Activated T-cell treated with anti-CD3 and anti-CD28 coated beads for 48 hours (primary cell): ENCODE measurements around the gene KSR2.
"Not testable (repeated sequence)": the region's sequence is repeated elsewhere in the genome, so short reads cannot be mapped to it uniquely, and the experiment has no call there.

Source experiments
- DNase-seq: peaks from one replicate; pipeline ENCODE4 v3.0.0-alpha.2; 2020; ENCODE audit warnings: low read depth

The KSR2 gene

DNA sequence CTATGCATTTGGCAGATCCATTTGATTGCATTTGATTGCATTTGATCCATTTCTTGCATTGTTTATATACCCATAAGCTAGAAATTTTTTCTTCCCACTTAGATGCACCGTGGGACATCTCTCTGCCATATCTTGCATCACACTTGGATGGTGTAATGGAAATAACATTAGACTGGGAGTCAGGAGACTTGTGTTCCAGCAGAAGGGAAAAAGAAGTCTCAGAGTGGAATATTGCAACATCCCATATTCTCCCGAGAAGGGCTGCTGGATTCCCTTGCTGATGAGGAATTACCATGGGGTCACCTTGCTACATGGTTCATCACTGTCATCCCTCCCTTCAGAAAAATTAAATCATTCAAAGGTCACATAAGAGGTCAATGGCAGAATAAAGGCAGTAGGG is 78.1 kb downstream of the KSR2 start:
- DNase-seq = no peak

DNA sequence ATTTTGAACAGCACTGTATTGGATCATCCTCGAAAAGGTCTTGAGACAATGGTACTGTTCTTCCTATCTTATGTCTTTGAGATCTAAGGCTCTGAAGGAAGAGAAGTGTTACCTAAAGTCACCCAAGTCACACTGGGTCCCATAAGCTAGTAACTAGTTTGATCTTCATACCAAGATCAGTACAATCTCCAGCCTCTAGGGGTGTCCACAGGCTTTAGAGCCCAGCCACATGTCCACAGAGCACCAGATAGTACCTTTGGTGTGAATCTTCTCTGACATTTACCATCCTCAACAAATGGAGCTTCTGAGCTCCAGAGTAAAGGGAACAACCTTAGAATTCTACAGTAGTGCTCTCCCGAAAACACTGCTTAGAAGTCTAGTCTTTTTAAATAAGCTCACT is 78.7 kb downstream of the KSR2 start:
- DNase-seq = no peak

DNA sequence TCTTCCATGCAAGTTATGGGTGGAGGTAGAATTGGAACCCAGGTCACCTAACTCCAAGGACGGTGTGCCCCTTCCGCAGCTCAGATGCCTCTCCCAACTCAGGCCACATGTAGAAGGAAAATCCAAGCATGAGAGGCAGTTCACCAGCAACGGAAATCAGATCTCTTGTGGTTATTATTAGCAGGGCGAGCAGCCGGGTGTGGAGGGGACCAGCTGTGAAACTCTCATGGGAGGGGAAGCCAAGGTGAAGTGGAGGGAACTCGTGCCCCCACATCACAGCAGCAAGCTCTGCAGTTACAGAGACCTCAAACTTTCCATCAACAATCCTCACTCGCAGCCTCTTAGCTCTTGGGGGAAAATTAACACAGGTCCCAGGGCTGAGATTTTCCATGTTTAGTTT is 79.7 kb downstream of the KSR2 start:
- no peak for DNase-seq

DNA sequence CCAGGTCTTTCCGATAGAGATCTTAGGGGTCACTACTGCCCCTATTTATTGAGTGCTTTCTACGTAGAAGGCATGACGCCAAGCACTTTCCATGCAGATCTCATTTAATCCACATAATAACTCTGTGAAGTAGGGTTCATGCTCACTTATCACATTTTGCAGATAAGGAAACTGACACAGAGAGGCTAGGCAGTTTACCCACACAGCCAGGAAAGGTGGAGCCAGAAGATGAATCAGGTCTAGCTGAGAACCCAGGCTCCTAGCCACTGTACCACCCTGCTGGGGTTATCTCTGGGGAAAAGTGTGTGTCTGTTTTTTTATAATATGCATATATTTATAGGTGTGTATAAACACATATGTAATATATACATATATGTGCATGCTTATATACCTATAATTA is 83.6 kb downstream of the KSR2 start:
- DNase-seq = no peak

DNA sequence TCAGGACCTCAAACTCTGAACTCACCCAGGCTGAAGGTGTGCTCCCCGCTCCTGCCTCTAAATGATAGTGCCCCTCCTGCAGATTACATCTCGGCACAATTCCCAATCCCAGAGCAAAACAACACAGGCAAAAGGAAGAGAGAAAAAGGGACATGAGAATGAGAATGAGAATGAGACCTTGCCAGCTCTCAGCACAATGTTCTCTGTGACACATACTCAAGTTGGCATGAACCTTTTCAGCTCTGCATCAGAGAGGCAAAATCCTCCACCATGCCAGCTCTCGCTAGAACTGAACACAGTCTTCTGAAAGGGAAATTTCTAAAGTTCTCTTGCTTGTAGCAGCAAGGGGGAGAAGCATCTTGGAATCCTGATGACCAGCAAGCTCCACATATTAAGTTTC is 84.6 kb downstream of the KSR2 start:
- DNase-seq = no peak

DNA sequence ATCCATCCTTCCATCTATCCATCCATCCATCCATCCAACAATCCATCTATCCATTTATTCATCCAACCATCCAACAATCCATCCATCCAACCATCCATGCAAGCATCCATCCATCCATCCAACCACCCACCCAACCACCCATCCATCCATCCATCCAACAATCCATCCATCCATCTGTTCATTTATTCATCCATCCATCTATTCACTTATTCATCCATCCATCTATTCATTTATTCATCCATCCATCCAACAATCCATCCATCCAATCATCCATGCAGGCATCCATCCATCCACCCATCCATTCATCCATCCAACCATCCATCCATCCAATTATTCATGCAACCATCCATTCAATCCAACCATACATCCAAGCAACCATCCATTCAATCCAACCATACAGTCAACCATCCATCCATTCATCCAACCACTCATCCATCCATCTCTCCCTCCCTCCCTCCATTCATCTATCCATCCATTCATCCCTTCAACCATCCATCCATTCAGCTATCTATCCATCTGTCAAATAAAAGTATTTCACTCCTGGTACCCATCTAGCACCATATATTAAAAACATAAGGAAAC is 86.1 kb downstream of the KSR2 start:
- DNase-seq = no peak

DNA sequence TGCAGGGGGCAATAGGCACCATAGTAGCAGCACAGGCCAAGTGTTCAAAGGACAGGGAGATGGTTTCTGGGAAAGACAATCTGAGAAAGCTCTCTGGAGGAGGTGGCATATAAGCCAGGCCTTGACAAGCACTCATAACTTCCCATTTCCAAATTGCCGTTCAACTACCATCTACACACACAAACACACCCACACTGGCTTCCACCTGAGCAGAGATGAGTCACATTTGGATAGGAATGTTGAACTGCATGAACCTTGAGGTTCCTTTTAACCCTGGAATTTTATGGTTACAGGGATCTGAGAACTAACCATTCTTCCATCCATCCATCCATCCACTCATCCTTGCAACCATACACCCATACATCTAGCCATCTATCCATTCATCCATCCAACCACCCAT is 86.6 kb downstream of the KSR2 start:
- DNase-seq = no peak

DNA sequence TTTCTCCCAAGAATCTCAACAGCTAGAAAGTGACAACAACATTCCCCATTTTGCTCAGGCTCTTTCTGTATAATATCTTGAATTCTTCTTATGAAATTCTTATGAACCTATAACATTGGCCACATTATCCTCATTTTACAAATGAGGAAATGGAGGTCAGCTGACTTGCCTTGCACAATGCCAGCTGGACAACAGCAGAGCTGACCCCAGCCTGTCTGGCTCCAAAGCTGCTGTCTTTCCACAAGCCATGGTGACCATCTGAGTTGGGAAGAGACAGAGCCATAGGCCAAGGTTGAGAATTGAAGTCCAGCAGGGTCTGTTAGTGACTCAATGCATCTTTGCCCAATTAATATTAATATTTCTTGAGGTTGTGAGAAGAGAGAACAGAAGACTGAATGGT is 87.3 kb downstream of the KSR2 start:
- DNase-seq = no peak

DNA sequence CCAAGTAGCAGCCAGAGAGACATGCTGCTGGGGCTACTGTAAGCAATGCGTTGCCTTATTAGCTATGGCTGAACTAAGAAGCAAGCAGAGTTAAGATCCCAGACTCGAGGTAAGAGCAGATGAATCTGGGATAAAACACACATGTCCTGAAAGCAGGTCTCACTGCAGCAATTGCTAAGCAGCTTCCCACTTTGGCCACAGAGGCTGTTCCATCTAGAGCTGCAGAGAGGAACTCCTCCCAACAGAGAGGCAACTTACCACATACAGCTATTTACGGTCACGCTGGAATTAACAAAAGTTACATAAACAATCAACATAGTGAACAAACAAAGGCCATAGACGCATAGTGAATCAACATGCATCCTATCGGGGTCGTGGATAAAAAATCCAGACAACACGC is 90.2 kb downstream of the KSR2 start:
- no peak for DNase-seq

DNA sequence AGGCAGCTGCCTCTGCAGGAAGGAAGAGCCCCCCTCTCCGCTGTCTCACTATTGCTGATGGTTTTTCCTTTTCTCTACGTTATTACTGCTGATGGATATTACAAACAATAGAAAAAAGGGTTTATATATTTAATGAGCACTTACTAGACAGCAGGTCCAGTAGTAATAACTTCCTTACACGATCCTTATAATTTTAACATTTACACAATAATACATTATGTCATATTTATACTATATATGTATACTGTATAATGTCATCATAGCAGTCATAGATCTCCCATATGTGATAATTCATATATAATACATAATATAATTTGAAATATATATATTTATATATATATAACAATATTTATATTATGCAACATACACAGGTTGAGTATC is 92.4 kb downstream of the KSR2 start:
- DNase-seq = no peak

DNA sequence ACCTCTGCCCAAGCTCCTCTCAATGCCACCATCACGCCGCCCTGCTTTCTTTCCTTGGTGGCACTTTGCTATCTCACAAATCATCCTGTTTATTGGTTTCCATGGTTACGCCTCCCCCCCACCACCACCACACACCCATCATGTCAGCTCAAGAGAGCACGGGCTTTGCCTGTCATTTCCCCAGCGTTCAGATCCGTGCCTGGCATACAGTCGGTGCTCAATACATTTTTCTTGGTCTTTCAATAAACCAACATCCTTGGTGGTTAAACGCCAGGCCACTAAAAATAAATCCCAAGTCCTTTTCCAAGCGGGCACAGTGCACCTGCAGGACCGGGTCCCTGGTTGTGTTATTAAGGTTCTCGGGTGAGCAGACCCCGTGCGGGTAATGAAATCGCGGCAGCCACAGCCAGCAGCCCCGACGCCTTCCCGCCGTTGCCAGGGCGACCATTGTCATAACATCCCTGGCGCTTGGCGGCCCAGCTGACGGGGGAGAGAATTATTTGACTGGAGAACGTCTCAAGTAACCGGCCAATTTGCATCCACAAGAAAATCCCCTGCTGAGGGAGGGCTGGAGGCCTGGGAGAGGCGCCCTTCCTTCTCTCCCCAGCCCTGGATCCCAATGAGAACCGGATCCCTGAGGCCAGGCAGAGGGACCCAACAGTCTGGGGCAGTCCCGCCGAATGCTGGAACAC is 92.9 kb downstream of the KSR2 start:
- DNase-seq = peak; percentile 29

DNA sequence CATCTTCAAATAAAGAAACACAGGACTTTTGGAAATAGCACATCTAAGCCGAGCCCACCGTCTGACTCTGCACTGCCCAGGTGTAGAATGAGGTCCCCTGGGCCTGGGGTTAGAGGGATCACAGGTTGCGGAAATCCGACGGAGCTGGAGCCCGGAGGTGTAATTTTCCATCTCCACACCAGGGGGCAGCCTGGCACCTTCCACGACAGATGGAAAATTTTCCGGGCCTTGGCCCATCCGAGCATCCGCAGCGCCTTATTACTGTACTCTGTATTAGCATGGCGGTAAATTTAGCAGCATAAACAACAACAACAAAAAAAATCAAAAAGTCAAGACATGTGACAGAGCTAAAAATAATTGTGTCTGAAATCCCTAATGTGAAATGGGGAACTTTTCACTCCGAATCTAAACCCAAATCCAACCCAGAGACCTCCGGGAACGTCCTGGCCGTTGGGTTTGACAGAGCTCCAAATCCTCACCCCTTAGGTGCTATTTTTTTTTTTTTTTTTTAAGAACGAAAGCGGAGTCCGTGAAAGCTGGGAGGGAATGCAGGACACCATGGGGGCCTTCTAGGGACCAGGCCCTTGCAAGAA is 93.9 kb downstream of the KSR2 start:
- DNase-seq = peak; percentile 67

DNA sequence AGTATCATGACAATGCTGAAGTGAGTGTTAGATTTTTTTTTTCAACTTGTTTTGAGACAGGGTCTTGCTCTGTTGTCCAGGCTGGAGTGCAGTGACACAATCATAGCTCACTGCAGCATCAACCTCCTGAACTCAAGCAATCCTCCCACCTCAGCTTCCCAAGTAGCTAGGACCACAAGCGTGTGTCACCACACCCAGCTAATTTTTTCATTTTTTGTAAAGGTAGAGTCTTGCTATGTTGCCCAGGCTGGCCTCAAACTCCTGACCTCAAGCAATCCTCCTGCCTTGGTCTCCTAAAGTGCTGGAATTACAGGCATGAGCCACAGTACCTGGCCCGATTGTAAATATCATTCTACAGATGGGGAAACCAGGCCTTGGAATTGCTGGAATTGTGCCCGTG is 94.6 kb downstream of the KSR2 start:
- not testable (repeated sequence) for DNase-seq

DNA sequence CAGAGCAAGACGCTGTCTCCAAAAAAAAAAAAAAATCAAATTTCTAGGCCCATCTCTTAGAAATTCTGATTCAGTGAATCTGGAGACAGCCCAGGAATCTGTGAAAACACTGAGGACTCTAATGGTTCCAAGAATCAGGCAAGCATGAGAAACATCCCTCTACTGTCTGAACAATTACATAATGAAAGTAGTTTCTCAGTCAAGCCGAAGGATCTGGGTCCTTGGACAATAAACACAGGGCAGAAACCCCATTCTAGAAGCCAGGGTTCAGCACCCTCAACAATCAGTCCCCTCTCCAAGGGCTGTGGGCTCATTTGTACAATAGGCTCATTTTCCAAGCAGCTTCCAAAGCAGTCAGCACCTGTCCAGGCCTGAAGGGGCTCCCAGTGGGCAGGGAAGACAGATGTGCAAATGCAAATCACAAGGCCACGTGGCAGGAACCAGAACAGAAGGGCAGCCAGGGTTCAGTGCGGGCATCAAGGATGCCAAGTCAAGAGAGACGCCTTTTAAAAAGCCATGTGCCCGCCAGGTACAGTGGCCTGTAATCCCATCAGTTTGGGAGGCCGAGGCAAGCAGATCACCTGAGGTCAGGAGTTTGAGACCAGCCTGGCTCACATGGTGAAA is 96.1 kb downstream of the KSR2 start:
- DNase-seq = no peak

DNA sequence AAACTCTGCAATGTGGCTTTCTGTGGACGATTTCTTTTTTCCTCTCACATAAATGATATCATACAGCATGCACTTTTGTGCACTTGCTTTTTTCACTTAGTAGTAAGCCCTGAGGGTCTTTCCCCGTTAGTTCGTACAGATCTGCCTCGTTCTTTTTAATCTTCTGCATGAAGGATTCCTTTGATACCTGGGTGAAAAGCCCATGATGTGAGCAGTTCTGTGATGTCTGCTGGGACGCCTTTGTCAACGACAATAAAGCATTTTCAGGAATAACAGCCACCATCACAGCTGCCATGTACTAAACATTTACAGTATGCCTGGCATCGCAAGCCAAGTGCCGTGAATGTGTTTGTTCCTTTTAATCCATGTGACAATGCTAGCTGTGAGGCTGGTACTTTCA is 99.2 kb downstream of the KSR2 start:
- no peak for DNase-seq

DNA sequence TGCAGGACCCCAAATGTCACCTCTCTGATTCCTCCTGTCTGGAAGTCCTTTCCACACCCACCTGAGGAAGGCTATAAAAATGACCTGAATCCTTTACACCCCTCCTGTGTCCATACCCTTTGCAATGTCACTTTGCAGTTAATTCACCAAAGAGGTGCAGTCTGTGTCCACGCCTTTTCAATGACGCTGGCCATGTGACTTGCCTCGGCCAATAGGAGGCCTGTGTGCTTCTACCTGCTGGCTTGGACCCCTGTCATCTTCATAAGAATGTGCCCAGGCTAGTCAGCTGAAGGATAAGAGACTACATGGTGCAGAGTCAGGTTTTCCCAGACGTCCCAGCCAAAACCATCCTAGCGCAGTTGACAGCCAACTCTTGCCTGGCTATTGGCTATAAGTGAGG is 101.4 kb downstream of the KSR2 start:
- no peak for DNase-seq

DNA sequence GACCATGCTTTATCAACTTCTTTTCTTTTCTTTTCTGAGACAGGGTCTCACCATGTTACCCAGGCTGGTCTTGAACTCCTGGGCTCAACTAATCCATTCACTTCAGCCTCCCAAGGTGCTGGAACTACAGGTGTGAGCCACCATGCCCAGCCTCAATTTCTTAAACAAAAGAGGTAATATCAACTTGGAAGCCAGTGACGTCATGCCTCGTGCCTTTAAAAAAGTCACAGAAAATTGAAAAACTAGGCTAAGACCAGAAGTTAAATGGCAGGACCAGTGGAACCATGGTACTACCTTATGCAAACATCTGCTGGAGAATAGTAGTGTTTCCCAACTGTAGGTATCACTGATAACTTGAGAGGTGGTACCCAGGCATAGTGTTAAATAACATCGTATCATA is 103.3 kb downstream of the KSR2 start:
- no peak for DNase-seq

DNA sequence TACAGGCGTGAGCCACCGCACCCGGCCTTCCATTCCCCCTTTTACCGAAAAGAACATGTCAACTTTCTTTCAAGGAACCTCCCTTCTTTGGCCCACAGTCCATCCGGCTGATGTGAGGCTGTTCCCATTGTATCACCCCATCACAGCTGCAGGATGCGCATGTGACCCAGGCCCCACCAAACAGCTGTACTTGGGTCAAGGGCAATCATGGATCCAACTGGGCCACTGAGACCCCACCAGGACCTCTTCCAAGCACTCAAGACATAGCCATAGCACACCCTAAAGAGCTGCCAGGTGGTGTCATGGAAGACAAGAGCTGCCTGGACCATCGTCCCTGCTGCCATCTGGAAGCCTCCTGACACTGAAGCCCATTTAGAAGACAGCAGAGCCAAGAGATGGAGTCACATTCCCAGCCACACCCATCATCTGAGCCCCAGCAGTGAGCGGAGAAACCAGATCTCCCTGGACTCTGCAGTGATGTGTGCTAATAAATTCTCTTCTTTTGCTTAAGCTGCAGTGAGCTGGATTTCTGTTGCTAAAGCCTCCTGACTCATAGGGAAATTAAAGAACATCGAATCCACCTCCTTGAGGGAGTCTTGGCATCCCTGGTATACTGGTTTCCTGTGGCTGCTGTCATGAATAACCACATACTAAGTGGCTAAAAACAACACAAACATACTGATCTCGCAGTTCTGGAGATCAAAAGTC is 105.6 kb downstream of the KSR2 start:
- DNase-seq = no peak

DNA sequence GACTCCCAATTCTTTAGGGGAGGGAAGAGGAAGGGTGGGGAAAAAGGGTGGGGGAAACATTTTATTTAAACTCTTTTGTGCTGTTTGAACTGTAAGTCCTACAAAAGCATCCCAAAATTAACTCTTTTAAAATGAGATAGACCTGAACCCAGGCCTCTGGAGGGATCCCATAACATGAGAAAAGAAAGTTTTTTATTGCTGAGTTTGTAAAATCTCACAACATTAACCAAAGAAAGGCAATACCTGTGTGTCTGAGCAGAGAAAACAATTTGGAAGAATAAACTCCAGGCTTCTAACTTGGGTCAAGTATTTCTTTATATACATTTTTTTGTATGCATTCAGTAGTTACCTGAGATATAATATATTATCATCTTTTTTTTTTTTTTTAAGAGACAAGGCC is 107.1 kb downstream of the KSR2 start:
- DNase-seq = no peak

DNA sequence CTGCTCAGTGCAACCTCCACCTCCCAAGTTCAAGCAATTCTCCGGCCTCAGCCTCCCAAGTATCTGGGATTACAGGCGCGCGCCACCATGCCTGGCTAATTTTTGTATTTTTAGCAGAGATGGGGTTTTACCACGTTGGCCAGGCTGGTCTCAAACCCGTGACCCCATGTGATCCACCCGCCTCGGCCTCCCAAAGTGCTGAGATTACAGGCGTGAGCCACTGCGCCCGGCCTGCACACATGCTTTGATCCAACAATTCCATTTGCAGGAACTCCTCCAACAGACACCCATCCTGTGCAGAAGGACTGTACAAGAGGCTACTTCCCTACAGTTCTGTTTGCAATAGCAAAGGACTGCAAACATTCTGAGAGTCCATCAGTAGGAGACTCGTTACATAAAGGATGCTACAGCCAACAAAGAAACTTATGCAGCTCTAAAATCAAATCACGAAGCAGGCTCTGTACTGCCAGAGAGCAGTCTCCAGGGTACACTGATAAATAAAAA is 108.0 kb downstream of the KSR2 start:
- not testable (repeated sequence) for DNase-seq

DNA sequence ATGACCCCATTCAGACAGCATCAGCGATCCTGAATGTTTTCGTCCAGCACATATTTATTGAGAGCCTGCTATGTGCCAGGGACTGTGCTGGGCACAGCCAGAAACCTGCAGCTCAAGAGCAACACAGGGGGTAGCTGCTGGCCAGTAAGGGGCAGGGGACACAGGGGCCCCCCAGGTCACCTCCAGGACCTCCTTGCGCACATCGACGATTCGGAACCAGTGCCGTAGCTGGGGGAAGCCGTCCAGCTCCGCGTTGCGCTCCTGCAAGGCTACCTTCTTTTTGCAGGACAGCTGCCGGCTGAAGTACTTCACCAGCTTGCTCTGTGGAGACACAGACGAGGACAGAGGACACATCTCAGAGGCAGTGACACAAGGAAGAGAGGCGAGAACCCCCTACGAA is 108.7 kb downstream of the KSR2 start:
- DNase-seq = no peak
